Stomach (tissue), 4 donors: ENCODE results near the gene NIN.

Source experiments
- EP300 ChIP-seq: sonication (generic); formaldehyde crosslinking; IDR thresholded peaks from one replicate; pipeline ENCODE4 v1.6.1; 2017; ENCODE audit warnings: antibody characterized with exemption
- POLR2A ChIP-seq, 4 donors: fragments of 450-650 bp; IDR thresholded peaks; one replicate each; pipeline ENCODE4 v1.6.1; 2016; ENCODE audit warnings: antibody characterized with exemption in 4 of 4, control low read depth in 2 of 4, mild to moderate bottlenecking in 1 of 4, moderate library complexity in 1 of 4
- TF ChIP-seq, protein P1 (sequence below), 7 experiments: fragments of 450-650 bp in 4 of 7; fragments of 200-600 bp in 3 of 7; sonication (generic) in 3 of 7; IDR thresholded peaks; one replicate each; pipeline ENCODE4 v1.5.1; 2016 to 2019; ENCODE audit warnings: antibody characterized with exemption in 7 of 7, control low read depth in 2 of 7, mild to moderate bottlenecking in 1 of 7

DNA sequence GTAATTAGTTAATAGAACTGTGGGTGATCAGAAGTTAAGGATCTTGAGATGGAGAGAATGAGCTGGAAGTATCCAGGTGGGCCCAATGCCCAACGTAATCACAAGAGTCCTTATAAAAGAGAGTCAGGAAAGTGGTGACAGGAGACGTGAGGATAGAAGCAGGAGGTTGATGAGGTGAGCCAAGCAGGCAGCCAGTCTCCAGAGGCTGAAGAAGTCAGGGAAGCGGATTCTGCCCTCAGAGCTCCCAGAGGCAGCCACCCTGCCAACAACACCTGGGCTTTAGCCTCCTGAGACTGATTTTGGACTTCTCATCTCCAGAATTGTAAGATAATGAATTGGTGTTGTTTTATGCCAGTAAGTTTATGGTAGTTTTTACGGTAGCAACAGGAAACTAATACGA lies 152.8 kb downstream of the NIN start:
- no peak for TF ChIP-seq EP300
- TF ChIP-seq, protein P1, sequence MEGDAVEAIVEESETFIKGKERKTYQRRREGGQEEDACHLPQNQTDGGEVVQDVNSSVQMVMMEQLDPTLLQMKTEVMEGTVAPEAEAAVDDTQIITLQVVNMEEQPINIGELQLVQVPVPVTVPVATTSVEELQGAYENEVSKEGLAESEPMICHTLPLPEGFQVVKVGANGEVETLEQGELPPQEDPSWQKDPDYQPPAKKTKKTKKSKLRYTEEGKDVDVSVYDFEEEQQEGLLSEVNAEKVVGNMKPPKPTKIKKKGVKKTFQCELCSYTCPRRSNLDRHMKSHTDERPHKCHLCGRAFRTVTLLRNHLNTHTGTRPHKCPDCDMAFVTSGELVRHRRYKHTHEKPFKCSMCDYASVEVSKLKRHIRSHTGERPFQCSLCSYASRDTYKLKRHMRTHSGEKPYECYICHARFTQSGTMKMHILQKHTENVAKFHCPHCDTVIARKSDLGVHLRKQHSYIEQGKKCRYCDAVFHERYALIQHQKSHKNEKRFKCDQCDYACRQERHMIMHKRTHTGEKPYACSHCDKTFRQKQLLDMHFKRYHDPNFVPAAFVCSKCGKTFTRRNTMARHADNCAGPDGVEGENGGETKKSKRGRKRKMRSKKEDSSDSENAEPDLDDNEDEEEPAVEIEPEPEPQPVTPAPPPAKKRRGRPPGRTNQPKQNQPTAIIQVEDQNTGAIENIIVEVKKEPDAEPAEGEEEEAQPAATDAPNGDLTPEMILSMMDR (IDR thresholded peaks at IDR 0.05) = no peak
- no peak for TF ChIP-seq POLR2A (IDR thresholded peaks at IDR 0.05)
